GM19043 (cell line): ENCODE measurements around the gene CRTAP.
"Not testable (repeated sequence)": the region's sequence is repeated elsewhere in the genome, so short reads cannot be mapped to it uniquely, and the experiment has no call there.

ENCODE experiments used
- ATAC-seq: cut with Tn5 transposase; IDR thresholded peaks from one replicate; pipeline ENCODE4 v1.9.1; 2021; ENCODE audit warnings: low read depth; ENCODE audit not compliant: unreplicated experiment

The CRTAP gene

GRCh38 chr3:33137691-33138090, 23.9 kb downstream of the CRTAP start:
- ATAC-seq, result no peak

GRCh38 chr3:33139006-33139623, 25.3 kb downstream of the CRTAP start:
- not testable (repeated sequence) for ATAC-seq

- ATAC-seq, result no peak
These were observed 26.2 kb downstream of the CRTAP start for GRCh38 chr3:33139996-33140395.

GRCh38 chr3:33141006-33141405, 27.2 kb downstream of the CRTAP start:
- no peak for ATAC-seq

GRCh38 chr3:33144433-33144832, 30.6 kb downstream of the CRTAP start:
- ATAC-seq, result no peak

GRCh38 chr3:33145221-33145900, 31.5 kb downstream of the CRTAP start:
- no peak for ATAC-seq

- no peak for ATAC-seq
These were observed 32.2 kb downstream of the CRTAP start for GRCh38 chr3:33145901-33146580.

- ATAC-seq, result no peak
These were observed 33.1 kb downstream of the CRTAP start for GRCh38 chr3:33146791-33147445.

- ATAC-seq, result no peak
These were observed 35.5 kb downstream of the CRTAP start for GRCh38 chr3:33149342-33149741.

GRCh38 chr3:33152363-33153360, 38.8 kb downstream of the CRTAP start:
- no peak for ATAC-seq

- no peak for ATAC-seq
These were observed 40.0 kb downstream of the CRTAP start for GRCh38 chr3:33153782-33154181.

GRCh38 chr3:33155301-33155700, 41.5 kb downstream of the CRTAP start:
- no peak for ATAC-seq

GRCh38 chr3:33159234-33159633, 45.4 kb downstream of the CRTAP start:
- ATAC-seq, result no peak

GRCh38 chr3:33159981-33160380, 46.2 kb downstream of the CRTAP start:
- no peak for ATAC-seq

GRCh38 chr3:33162621-33163020, 48.8 kb downstream of the CRTAP start:
- ATAC-seq, result not testable (repeated sequence)

- no peak for ATAC-seq
These were observed 51.6 kb downstream of the CRTAP start for GRCh38 chr3:33165372-33165771.

- no peak for ATAC-seq
These were observed 52.3 kb downstream of the CRTAP start for GRCh38 chr3:33166095-33166494.

- no peak for ATAC-seq
These were observed 53.5 kb downstream of the CRTAP start for GRCh38 chr3:33167284-33167683.

GRCh38 chr3:33167716-33168336, 54.0 kb downstream of the CRTAP start:
- ATAC-seq, result no peak

GRCh38 chr3:33170531-33170930, 56.7 kb downstream of the CRTAP start:
- no peak for ATAC-seq
